GM18511 (cell line): ENCODE data around the gene PLEKHA5.

Source experiments
- ATAC-seq: cut with Tn5 transposase; IDR thresholded peaks from one replicate; pipeline ENCODE4 v1.9.1; 2021; ENCODE audit warnings: mild to moderate bottlenecking, moderate library complexity; ENCODE audit not compliant: unreplicated experiment

Gene PLEKHA5

GRCh38 chr12:19199332-19199731 is 69.8 kb downstream of the PLEKHA5 start:
- ATAC-seq, result no peak

GRCh38 chr12:19200261-19200660 is 70.7 kb downstream of the PLEKHA5 start:
- no peak for ATAC-seq

GRCh38 chr12:19201661-19202060 is 72.1 kb downstream of the PLEKHA5 start:
- ATAC-seq, result no peak

- ATAC-seq, result no peak
Measured at GRCh38 chr12:19203013-19203412, 73.5 kb downstream of the PLEKHA5 start.

GRCh38 chr12:19203539-19204506 is 74.3 kb downstream of the PLEKHA5 start:
- no peak for ATAC-seq

GRCh38 chr12:19205120-19205519 is 75.6 kb downstream of the PLEKHA5 start:
- ATAC-seq, result no peak

GRCh38 chr12:19206493-19207077 is 77.1 kb downstream of the PLEKHA5 start:
- ATAC-seq, result no peak

GRCh38 chr12:19208456-19208855 is 78.9 kb downstream of the PLEKHA5 start:
- ATAC-seq, result no peak

- ATAC-seq, result no peak
Measured at GRCh38 chr12:19209661-19210060, 80.1 kb downstream of the PLEKHA5 start.

- ATAC-seq, result no peak
Measured at GRCh38 chr12:19211802-19212201, 82.3 kb downstream of the PLEKHA5 start.

GRCh38 chr12:19212245-19212644 is 82.7 kb downstream of the PLEKHA5 start:
- ATAC-seq, result no peak

GRCh38 chr12:19214020-19214419 is 84.5 kb downstream of the PLEKHA5 start:
- no peak for ATAC-seq

- ATAC-seq, result no peak
Measured at GRCh38 chr12:19215115-19215514, 85.6 kb downstream of the PLEKHA5 start.

- ATAC-seq, result no peak
Measured at GRCh38 chr12:19217446-19217845, 87.9 kb downstream of the PLEKHA5 start.

GRCh38 chr12:19220205-19220604 is 90.7 kb downstream of the PLEKHA5 start:
- no peak for ATAC-seq

GRCh38 chr12:19220852-19221466 is 91.4 kb downstream of the PLEKHA5 start:
- ATAC-seq, result no peak

- no peak for ATAC-seq
Measured at GRCh38 chr12:19222558-19222957, 93.0 kb downstream of the PLEKHA5 start.

GRCh38 chr12:19223018-19223417 is 93.5 kb downstream of the PLEKHA5 start:
- no peak for ATAC-seq

GRCh38 chr12:19223695-19224094 is 94.2 kb downstream of the PLEKHA5 start:
- ATAC-seq, result no peak

- no peak for ATAC-seq
Measured at GRCh38 chr12:19224746-19225145, 95.2 kb downstream of the PLEKHA5 start.

GRCh38 chr12:19227190-19227879 is 97.8 kb downstream of the PLEKHA5 start:
- ATAC-seq, result no peak
